HG02571 (cell line): ENCODE measurements around the gene MAPK10.

Experiments
- ATAC-seq: cut with Tn5 transposase; IDR thresholded peaks from one replicate; pipeline ENCODE4 v1.9.1; 2021; ENCODE audit warnings: mild to moderate bottlenecking, moderate library complexity; ENCODE audit not compliant: unreplicated experiment

MAPK10 gene

DNA sequence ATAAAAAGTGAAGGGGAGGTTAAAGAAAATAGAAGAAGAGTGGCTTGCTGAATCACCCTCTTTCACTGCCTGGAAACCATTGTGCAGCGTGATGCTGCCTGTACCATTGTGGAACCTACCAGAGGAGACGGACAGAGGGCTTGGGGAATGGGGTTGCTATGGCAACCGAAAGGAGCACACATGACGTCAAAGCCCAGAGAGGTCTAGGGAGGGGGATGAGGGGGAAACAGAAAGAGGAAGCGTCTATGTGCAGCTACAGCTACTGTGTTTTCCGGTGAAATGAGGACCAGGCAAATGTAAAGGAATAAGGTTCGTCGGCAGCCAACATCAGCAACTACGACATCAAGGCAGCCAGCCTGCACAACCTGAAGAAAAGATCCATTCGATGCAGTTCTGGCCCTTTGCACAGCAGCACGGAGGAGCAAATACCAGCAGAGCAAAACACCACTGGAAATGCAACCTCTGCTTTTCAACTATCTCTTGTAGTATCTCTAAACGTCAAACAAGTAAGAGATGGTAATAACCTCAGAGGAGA lies at the start of gene MAPK10:
Gene MAPK10, minus strand, starts transcription at position 110 of the 535 bp plus-strand sequence.
- peak; percentile 90 for ATAC-seq

DNA sequence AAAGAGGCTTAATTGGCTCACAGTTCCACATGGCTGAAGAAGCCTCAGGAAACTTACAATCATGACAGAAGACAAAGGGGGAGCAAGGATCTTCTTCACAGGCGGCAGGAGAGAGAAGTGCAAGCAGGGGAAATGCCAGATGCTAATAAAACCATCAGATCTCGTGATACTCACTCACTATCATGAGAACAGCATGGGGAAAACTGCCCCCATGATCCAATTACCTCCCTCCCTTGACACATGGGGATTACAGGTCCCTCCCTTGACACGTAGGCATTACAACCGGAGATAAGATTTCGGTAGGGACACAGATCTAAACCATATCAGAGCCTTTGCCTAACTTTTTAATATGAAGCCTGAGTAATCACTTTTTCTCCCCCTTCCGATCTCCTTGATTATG lies 43.7 kb upstream of the MAPK10 start:
- ATAC-seq, result no peak

DNA sequence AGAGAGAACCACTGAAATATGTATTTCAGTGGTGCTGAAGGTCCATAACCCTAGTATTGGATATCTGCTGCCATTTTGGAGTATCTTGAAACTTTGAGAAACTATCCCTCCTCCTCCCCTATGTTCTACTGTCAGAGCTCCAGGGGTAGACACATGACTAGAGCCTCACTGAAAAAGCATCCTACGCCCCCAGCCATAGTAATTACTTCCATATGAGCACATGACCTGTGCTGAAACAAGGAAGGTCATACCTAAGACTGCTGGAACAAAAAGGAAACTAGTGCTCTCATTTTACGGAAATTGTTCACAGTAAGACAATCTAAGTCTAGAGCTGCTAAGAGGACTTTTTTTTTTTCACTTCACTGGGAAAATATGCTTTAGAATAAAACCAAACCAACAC lies 42.0 kb upstream of the MAPK10 start:
- no peak for ATAC-seq

DNA sequence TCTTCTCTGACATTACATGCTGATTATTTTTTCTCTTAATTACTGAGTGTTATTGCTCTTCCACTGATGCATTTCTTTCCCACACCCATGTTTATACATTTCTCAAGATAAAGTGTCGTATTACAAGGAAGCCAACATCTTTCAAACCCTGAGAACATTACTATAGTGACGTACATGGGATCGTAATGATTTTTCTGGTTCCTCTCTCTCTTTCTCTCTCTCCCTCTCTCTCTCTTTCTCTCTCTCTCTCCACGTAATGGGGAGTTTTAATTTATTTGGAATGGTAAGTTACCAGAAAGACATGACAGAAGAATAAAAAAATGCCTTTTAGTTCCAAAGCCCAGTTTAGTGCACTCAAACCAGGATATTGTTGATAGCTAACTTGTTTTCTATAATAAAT lies 40.4 kb upstream of the MAPK10 start:
- ATAC-seq, result no peak

DNA sequence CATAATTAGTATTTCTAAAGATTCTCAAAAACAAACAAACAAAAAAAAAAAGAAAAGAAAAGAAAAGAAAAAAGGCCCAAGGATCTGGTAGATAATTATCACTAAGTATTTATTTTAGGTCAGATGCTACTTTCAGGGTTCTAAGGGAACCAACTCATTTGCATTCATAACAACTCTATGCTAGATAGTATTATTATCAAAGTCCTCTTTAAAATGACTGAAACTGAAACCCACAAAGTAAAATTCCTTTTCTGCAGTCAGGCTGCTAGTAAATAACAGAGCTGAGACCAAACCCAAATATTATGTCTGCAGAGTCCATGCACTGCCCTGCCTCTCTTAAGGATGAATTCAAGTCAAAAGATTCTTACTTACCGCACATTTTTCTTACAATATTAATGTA lies 38.3 kb upstream of the MAPK10 start:
- ATAC-seq, result no peak

DNA sequence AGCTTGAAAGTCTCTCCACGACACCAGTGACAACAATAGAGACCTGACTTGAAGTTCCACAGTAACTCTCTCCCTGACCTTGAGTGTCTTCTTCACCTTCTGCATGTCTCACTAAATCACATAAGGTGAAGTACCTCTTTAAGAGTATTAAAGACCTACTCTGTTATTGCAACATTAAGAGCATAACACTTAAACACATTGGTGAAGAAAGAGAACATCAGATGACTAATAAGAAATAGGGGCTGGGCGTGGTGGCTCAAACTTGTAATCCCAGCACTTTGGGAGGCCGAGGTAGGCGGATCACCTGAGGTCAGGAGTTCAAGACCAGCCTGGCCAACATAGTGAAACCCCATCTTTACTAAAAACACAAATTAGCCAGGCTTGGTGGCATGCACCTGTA lies 33.9 kb upstream of the MAPK10 start:
- ATAC-seq, result no peak

DNA sequence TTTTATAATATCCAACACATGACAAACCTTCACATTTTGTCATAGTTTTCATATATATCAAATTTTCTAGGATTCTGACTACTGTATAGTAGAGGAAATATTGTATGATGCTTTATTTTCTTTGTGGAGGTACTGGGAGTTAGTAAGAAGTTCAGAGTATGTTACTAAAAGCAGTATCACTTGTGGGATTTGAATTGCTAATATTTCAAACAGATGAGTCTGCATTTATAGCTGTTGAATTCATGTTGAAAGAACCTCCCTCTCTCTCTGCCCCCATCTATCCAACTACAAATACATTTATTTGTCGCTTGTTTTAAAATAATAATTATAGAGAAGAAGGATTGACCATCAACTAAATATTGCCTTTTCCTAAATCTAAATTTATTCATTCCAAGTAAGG lies 29.8 kb upstream of the MAPK10 start:
- ATAC-seq, result no peak

DNA sequence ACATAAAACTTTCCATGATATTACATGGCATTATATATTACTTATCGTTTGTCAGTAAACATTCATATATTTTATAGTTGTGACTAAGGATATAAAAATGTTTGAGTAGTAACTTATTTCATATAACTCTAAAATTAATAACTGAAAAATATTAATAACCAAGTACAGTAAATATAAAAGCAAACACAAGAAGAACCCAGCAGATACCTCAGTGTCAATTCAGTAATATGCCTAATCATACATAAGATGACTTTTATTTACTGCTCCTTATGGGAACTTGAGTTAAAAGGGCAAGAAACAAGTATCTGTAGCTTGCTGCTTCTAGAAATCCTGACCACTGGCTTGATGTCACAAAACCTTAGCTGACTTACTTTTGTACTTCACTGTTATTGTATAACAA lies 28.4 kb upstream of the MAPK10 start:
- no peak for ATAC-seq

DNA sequence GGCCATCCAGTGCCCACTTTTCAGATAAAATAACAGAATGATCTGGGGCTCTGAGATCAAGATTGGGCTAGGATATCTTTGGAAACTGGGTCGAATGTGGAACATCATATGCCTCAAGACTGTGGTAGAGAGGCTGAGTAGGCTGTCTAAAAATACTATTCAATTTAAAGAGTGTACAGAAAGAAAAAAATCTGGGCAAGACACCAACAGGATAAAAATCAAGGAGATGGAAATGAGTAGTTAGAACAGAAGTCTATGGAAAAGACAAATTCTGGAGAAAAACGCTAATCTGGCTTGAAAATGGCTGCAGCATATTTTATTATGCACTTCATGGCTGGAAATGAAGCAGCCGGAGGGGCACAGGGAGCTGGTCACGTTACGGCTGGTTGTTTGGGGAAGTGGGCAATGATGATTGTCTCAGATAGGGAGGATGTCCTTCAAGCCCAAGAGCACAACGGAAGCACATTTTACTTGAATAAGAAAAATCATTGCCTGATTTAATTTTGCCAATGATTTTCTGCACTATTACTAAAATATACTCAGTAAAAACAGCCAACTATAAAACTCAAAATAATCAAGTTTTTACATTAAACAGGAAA lies 27.1 kb upstream of the MAPK10 start:
- no peak for ATAC-seq

DNA sequence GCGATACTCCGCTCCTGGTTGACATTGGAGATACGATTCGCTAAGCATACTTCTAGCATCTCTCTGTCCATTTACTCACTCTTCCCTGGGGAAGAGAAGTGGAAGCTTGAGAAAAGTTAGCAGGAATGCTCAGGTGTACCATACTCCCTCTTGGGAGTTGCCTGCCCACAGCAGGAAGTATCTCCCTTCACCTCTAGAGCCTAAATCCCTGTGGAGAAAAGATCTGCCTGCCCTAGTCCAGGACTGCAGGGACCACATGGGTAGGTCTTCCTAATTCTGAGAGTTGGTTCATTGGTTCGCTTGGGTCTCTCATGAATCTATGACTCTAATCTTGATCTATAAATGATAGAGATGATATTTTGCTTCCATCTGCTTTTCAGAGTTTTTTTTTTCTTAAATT lies 26.3 kb upstream of the MAPK10 start:
- ATAC-seq, result no peak

DNA sequence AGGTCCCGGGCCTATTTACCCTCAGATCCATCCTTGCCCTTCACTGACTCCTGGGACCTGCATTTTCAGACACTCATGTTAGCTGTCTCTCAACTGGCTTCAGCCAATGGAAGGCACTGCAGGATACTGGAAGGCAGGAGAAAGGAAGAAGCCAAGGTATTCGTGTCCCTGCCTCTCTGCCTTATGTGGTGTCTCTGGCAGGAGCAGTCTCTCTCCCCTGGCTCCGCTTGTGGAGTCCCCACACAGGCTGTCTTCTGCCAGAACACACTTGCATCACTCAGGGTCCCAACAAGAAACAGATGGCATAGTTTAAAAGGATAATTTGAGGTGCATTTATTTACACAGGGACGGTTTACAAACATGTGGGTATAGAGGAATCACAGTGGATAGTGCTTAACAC lies 21.6 kb upstream of the MAPK10 start:
- ATAC-seq, result no peak

DNA sequence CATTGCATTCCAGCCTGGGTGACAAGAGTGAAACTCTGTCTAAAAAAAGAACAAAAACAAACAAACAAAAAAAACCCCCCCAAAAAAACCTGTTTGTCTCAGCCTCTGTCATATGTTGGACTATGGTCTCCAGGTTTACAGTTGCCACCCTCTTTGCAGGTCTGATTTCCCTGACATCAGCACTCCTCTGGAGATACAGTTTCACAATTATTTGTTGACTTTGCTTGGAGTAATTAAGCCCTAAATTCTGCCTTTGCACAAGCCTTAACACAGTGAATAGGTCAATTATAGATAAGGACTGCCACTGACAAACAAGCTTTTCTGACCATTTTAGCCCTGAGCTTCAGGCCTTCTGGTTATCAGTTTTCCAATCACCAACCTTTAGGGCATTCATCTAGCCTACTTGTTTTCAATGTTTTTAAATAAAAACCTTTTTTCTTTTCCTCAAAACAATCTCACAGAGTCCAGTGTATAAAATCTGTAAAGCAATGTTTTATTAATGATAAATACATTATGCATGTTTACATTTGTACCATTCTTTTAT lies 20.4 kb upstream of the MAPK10 start:
- no peak for ATAC-seq

DNA sequence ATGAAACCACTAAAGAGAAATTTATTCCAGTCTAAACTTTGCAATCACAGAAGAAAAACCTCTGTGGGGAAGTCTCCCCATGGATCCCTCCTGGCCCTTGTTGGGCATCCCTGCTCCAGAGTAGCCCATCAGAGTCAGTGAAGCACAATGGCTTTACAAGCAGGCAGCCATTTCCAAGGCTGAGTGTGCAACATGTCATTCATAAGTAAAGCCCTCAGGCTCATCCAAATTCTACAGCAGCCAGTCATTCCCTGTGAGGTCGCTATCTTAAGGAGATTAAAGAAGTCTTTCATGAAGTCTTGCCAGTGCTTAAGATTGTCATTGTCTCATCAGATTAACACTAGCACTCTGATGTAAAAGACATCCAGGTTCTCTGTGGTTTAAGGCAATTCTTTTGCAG lies 17.0 kb upstream of the MAPK10 start:
- no peak for ATAC-seq

DNA sequence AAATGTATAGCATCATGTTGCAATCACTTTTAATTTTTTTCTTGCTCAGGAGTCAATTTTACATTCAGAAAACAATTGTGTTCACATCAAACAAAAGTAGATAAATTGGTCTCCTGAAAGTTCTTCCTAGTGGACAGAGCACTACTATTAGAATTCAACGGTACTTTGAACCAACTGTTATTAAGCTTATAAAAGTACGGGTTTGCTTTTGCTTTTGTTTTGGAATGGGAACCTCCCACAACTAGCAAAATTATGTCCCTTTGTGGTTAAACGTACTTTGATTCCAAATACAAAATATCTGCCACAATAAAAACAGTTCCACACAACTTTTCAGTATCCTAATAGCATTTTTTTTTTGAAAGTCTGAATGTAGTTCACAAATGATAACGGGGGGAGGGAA lies 8.6 kb upstream of the MAPK10 start:
- ATAC-seq, result no peak

DNA sequence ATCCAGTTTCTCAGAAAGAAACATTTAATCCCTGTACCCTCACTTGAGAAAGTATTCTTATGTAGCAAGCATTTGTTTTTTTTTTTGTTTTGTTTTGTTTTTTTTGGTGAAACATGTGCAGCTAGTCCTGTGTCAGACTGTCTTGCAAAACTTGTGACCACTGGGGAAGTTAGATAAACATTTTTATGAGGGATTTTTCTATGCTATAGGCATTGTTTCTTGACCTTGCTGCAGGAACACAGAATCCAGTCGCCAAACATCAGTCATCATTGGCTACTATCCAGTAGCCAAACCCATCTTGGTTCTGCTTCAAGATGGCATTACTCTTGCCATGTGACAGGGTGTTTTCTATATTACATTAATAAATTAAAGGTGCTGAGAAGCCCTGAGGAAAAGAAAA lies 7.7 kb upstream of the MAPK10 start:
- ATAC-seq, result no peak

DNA sequence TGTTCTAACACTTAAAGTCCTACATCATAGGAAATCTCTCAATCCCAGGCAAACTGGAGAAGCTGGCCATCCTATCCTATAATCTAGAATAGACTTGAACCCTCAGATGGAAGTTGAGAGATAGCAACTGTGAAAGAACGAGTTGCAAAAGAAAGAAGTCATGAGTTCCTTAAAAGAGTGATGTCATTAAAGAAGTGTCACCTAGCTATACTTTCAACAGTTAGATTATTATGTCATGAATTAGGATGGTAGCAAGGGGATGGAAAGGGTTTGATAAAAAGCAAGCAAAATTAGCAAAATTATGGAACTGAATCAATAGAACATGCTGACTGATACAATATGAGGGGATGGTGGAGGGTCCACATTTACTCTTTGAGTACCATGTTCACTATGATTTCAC lies 7.1 kb upstream of the MAPK10 start:
- ATAC-seq, result no peak

DNA sequence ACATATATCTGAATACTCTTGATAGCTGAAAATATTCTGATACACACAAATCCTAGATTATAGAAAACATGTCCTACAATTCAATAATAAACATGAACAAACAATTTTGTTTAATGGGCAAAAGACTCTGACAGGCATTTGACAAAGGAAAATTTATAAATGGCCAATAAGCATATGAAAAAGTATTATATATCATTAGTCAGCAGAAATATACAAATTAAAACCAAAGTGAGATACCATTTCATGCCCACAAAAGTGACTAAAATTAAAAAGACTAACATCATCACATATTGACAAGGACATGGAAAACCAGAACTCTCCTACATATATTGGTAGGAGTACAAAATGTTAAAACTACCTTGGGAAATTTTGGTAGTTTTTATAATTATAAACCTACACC lies 2.7 kb upstream of the MAPK10 start:
- ATAC-seq, result no peak

DNA sequence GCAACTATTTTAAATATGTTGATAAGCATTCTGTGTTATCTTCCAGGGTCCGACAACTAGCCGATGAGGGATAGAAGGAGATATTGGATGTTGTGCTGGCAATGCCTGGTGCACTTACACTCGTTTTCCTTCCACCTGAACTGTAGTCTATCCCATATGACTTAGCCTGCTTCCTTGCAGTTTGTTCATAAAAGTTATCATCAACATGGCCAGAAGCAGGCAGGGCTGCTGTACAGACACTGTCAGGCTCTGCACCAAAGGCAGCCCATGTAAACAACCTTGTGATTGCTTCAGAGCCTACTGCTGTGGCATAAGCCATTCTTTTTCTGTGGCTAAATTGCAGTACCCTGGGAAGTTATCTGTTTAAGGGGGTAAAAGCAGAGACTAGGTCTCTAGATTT lies 1.6 kb downstream of the MAPK10 start:
- ATAC-seq, result no peak

DNA sequence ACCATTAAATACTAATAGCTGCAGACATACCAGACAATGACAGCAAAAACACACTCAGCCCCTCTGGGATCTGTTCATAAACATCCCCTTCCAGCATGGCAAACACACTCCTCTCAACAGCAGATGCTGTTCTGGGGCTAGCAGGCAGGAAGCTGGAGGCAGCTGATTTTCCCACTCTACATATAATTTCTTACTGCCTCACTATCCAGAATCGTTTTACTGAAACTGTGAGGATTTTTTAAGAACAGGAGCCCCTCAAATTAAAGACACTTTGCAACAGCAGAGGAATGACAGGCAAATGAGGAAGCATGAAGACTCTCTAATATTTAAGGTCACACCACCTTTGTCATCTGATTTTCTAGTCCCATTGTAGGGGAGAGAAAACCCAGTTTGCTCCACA lies 2.2 kb downstream of the MAPK10 start:
- ATAC-seq, result no peak

DNA sequence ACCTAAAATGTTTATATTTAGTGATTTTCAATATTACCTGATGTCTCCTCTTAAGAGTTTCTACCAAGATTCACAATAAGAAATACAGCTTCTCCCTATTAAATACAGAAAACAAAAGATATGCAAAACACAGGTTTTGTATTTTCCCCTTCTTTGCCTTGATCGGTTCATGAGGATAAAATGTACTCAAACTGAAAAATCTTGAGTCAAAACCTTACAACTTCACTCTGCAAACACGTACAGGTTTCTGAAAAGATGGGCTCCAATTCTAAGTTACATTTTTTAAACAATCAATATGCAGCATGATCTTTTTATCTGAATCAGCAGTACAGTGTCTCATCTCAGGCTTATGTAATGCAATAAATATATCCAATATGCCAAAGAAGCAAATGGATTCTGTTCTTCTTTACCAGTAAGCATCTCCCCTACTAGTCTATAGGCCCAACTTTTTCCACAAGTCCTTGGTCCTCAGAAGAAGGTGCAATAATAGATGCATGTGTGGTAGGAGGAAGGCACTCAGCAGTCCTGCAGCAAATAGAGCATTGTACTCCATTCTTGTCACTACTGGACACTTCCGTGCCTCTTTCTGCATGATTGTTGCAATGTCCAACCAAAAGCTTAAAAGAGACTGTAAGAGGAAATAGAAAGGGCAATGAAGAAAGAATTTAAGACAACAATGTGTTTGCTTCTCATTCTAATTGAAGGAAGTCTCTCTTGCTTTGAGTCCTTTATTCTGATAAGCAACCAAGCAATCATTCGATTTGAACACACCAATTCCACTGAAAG lies 3.2 kb downstream of the MAPK10 start:
- ATAC-seq, result no peak

DNA sequence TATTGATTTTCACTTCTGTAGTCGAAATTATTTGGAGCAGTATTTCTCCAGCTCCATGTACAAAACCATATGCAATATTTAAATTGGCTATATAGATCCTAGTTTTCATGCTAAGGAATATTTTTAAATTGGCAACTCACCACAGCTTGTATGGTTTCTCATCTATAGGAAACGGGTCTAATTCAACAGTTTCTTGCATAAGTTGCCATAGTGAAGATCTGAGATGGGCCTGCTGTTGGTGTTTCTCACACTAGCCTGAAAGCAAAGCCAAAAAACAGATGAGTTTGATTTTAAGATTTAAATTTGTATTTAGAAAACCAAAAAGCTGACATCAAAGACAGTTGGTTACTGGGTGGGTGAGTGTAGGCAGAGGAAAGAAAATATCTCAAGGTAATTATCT lies 5.5 kb downstream of the MAPK10 start:
- no peak for ATAC-seq

DNA sequence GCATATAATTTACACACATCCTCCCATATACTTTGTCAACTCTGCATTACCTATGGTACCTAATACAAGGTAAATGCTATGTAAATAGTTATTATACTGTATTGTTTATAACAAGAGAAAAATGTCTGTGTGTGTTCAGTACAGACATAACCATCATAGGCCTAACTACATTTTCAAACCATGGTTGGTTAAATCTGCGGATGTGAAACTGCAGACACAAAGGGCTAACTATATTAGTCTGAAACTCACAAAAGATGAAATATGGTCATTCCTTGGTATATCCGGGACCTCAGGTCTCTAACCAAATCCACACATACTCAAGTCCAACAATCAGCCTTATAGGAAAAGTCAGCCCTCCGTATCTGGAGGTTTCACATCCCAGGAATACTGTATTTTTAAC lies 13.5 kb downstream of the MAPK10 start:
- ATAC-seq, result no peak
